HCT116 (cell line): ENCODE results near the gene EPHA1. TPM values are rescaled to one million over a fixed set of nuclear protein-coding genes. Genes with fewer than 3 reads are reported as not detected.
A peak's percentile ranks its signal among the peaks of the same experiment; 100 is the strongest.

Experiments
- ATAC-seq: fragments of 200-7000 bp; cut with Tn5 transposase; 2 replicates; pipeline ENCODE4 v1.9.1; 2020; ENCODE audit warnings: mild to moderate bottlenecking, moderate library complexity
- BruUV-seq: library from RNA; stranded (reverse); fragments of 400-500 nt; replicated peaks from 2 replicates; lab custom pipeline; 2021; lab: Mats Ljungman, UMichigan
- CTCF ChIA-PET: fragments of 300-600 bp; sonication (Branson Sonifier 250); formaldehyde crosslinking; loops from one replicate; lab custom pipeline; 2021; ENCODE audit warnings: antibody characterized with exemption; lab: Charles Lee
- POLR2A ChIA-PET: fragments of 300-600, 350-600 bp; sonication (Branson Sonifier 250); formaldehyde crosslinking; loops from one replicate; lab custom pipeline; 2021; ENCODE audit warnings: antibody characterized with exemption; lab: Charles Lee
- RAD21 ChIA-PET, 2 experiments: fragments of 300-600 bp; sonication (Branson Sonifier 250); formaldehyde crosslinking; loops; one replicate each; lab custom pipeline; 2023; ENCODE audit warnings: low total read pairs in 2 of 2; ENCODE audit not compliant: uncharacterized antibody in 2 of 2, unreplicated experiment in 2 of 2, low non-redundant PET in 1 of 2; lab: Charles Lee
- DNase-seq: peaks from one replicate; pipeline ENCODE4 v3.0.0-alpha.2; 2010; ENCODE audit warnings: low read depth, low spot score
- H2AFZ ChIP-seq: fragments of 200-600 bp; shearing (Covaris generic), sonication (generic); 2 replicates; pipeline ENCODE4 v1.6.1; 2017; ENCODE audit warnings: low read depth, mixed run types, mixed read lengths, antibody characterized with exemption, low read length; ENCODE audit not compliant: poor library complexity, severe bottlenecking
- H3K27ac ChIP-seq: 2 replicates; pipeline ENCODE4 v1.5.1; 2012; ENCODE audit warnings: low read depth, low read length
- H3K27me3 ChIP-seq: fragments of 200-600 bp; sonication (generic); 2 replicates; pipeline ENCODE4 v1.6.1; 2016; ENCODE audit warnings: mixed run types, low read length, mixed read lengths; ENCODE audit not compliant: insufficient read depth
- H3K36me3 ChIP-seq, 2 experiments: fragments of 200-500 bp in 1 of 2; fragments of 200-600 bp in 1 of 2; sonication (Bioruptor generic) in 1 of 2; sonication (generic) in 1 of 2; 2 replicates each; pipeline versions ENCODE4 v1.5.1 to v1.6.1; 2014 to 2016; ENCODE audit warnings: low read length in 2 of 2, inconsistent platforms in 1 of 2, mixed read lengths in 1 of 2, mixed run types in 1 of 2; ENCODE audit not compliant: insufficient read depth in 2 of 2, control insufficient read depth in 1 of 2
- H3K4me1 ChIP-seq, 2 experiments: fragments of 200-600 bp in 1 of 2; sonication (generic) in 1 of 2; 2 replicates each; pipeline versions ENCODE4 v1.5.1 to v1.6.1; 2012 to 2017; ENCODE audit warnings: low read length in 2 of 2, inconsistent platforms in 1 of 2, mild to moderate bottlenecking in 1 of 2, mixed read lengths in 1 of 2, mixed run types in 1 of 2, moderate library complexity in 1 of 2; ENCODE audit not compliant: insufficient read depth in 2 of 2, control insufficient read depth in 1 of 2
- H3K4me2 ChIP-seq: fragments of 200-600 bp; sonication (generic); 2 replicates; pipeline ENCODE4 v1.6.1; 2017; ENCODE audit warnings: mixed run types, low read length, mixed read lengths
- H3K4me3 ChIP-seq, 2 experiments: fragments of 200-600 bp in 1 of 2; sonication (generic) in 1 of 2; replicated peaks in 1 of 2; 2 replicates each; pipeline ENCODE4 v1.5.1; 2011 to 2016; ENCODE audit warnings: low read length in 2 of 2, control low read depth in 1 of 2, low read depth in 1 of 2, mild to moderate bottlenecking in 1 of 2, mixed read lengths in 1 of 2, mixed run types in 1 of 2
- H3K79me2 ChIP-seq: fragments of 200-600 bp; sonication (generic); 2 replicates; pipeline ENCODE4 v1.6.1; 2017; ENCODE audit warnings: mild to moderate bottlenecking, mixed run types, low read length, moderate library complexity, mixed read lengths; ENCODE audit not compliant: insufficient read depth
- H3K9ac ChIP-seq: fragments of 200-600 bp; sonication (generic); 2 replicates; pipeline ENCODE4 v1.6.1; 2016; ENCODE audit warnings: low read length, mixed read lengths
- H3K9me2 ChIP-seq: fragments of 200-600 bp; sonication (generic), shearing (Covaris generic); 2 replicates; pipeline ENCODE4 v1.6.1; 2017; ENCODE audit warnings: mixed run types, mild to moderate bottlenecking, moderate library complexity; ENCODE audit not compliant: insufficient read depth
- H3K9me3 ChIP-seq, 2 experiments: fragments of 200-500 bp in 1 of 2; fragments of 200-600 bp in 1 of 2; sonication (Bioruptor generic) in 1 of 2; sonication (generic) in 1 of 2; 2 replicates each; pipeline ENCODE4 v1.6.1; 2014 to 2017; ENCODE audit warnings: low read length in 2 of 2, mixed read lengths in 2 of 2, inconsistent platforms in 1 of 2, low read depth in 1 of 2, mild to moderate bottlenecking in 1 of 2, mixed run types in 1 of 2, moderate library complexity in 1 of 2; ENCODE audit not compliant: control insufficient read depth in 1 of 2, insufficient read depth in 1 of 2
- H4K20me1 ChIP-seq: fragments of 200-600 bp; sonication (generic), shearing (Covaris generic); 2 replicates; pipeline ENCODE4 v1.6.1; 2017; ENCODE audit warnings: mixed run types, mild to moderate bottlenecking, moderate library complexity; ENCODE audit not compliant: insufficient read depth
- CTCF ChIP-seq, 3 experiments: fragments of 200-600 bp in 1 of 3; sonication (generic) in 1 of 3; IDR thresholded peaks in 2 of 3; conservative IDR thresholded peaks in 1 of 3; 2 replicates each; pipeline ENCODE4 v1.5.1; 2012 to 2017; ENCODE audit warnings: low read depth in 2 of 3, low read length in 2 of 3, antibody characterized with exemption in 1 of 3, borderline replicate concordance in 1 of 3, control low read depth in 1 of 3, mild to moderate bottlenecking in 1 of 3, mixed read lengths in 1 of 3, mixed run types in 1 of 3, moderate library complexity in 1 of 3; ENCODE audit not compliant: insufficient read depth in 1 of 3
- EZH2 ChIP-seq: fragments of 200-600 bp; sonication (generic); IDR thresholded peaks from 2 replicates; pipeline ENCODE4 v1.6.1; 2017; ENCODE audit warnings: antibody characterized with exemption, mixed run types
- EZH2phosphoT487 ChIP-seq: fragments of 200-600 bp; IDR thresholded peaks from 2 replicates; pipeline ENCODE4 v1.6.1; 2018; ENCODE audit warnings: antibody characterized with exemption, borderline replicate concordance
- MAX ChIP-seq: IDR thresholded peaks from 2 replicates; pipeline ENCODE4 v1.6.1; 2012
- POLR2A ChIP-seq: IDR thresholded peaks from 2 replicates; pipeline ENCODE4 v1.7.0; 2011; ENCODE audit warnings: borderline replicate concordance; ENCODE audit not compliant: insufficient read depth, insufficient read length; ENCODE audit errors: extremely low read depth
- RAD21 ChIP-seq: IDR thresholded peaks from 2 replicates; pipeline ENCODE4 v1.6.1; 2012; ENCODE audit warnings: low read depth, mild to moderate bottlenecking
- intact Hi-C: fragments of 100-400 bp; cut with micrococcal nuclease; formaldehyde crosslinking; loops from 2 replicates; pipeline ENCODE4 v1.10.0; 2022
- total RNA-seq: library from RNA; stranded (reverse); gene quantifications from one replicate; pipeline ENCODE4 v1.2.1, GENCODE V29; 2021; ENCODE audit not compliant: unreplicated experiment

The EPHA1 gene
- total RNA-seq, 1 experiment from 2014 or later = 29.9 TPM

DNA sequence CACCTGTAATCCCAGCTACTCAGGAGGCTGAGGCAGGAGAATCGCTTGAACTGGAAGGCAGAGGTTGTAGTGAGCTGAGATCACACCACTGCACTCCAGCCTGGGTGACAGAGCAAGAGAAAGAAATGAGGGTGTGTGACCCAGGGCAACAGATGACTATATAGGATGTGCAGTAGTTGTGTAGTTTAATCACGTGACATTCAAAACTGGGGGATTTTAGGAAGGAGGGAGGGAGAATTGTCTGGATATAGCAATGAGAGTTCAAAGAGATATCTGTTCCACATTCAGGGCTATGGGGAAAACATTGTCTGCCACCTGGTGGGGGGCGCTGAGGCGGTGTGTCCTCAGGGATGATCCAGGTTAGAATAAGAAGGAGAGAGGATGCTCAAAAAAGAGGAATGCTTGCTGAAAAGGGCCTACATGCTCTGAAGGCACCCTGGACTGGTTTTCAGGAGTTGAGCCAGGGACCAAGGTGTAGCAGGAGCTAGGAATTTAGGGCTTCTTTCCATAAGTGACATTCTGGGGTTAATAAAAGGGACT, 35.3 kb downstream of the EPHA1 start:
- no peak for DNase-seq
- H3K36me3 ChIP-seq = no peaks in the 10 kb centered on the region
- no peaks in the 10 kb centered on the region for H3K79me2 ChIP-seq
- no peaks in the 10 kb centered on the region for H3K9me2 ChIP-seq
- ChIA-PET CTCF (interaction anchor here (0.8 to 1.5 kb wide), 3 partner anchors 28 to 133 kb away, joined by 3 to 4 read pairs (median 3); partner anchors contain the start of gene EPHA1), RAD21 (interaction anchor here in 1 of 2 experiments (1.0 kb wide), 1 partner anchor 51 kb away, joined by 3 read pairs; no protein-coding TSS in a partner anchor), POLR2A (no interaction called here)
- TF ChIP-seq MAX (no peak), EZH2phosphoT487 (no peak), CTCF (IDR thresholded peaks at IDR 0.05 in 2 of 3, conservative IDR thresholded peaks at IDR 0.05 in 1 of 3; ENCODE audit: borderline replicate concordance in 1 of 3, insufficient read depth in 1 of 3, low read depth in 2 of 3, low read length in 2 of 3) (peak; percentile 26 to 43 (median 36); a peak in 4 of 6 replicates), RAD21 (peak; percentile 62), EZH2 (no peak), POLR2A (no peak)
- no peaks in the 10 kb centered on the region for H3K27me3 ChIP-seq
- peak; percentile 51 for ATAC-seq
- no TSS peak for BruUV-seq
- no peak overlapping the region for H2AFZ ChIP-seq
- H4K20me1 ChIP-seq = no peaks in the 10 kb centered on the region
- no peak overlapping the region for H3K9ac ChIP-seq
- intact Hi-C loops = loop anchor here (2.0 kb wide), 1 partner anchor 53 kb away; no protein-coding TSS in a partner anchor
- no peaks in the 10 kb centered on the region for H3K9me3 ChIP-seq
- H3K4me1 ChIP-seq = peaks cover 2 to 42% of the 10 kb centered on the region in 2 experiments
- H3K4me2 ChIP-seq = no peak overlapping the region
- no peak overlapping the region for H3K27ac ChIP-seq
- H3K4me3 ChIP-seq = no peak overlapping the region
